ENCODE measurements around the gene FNDC3B.

GRCh38 chr3:172373912-172374311 is 334.5 kb downstream of the FNDC3B start:
- TF ChIP-seq CTCF (IDR thresholded peaks at IDR 0.05; ENCODE audit: low read length) = no peak
- TF ChIP-seq EZH2 (optimal IDR thresholded peaks at IDR 0.05; ENCODE audit: low read depth, low read length) = no peak
- no peak for TF ChIP-seq EZH2phosphoT487 (IDR thresholded peaks at IDR 0.05; ENCODE audit: low read length)
